Measurements from ENCODE around the gene AP1S2.

DNA sequence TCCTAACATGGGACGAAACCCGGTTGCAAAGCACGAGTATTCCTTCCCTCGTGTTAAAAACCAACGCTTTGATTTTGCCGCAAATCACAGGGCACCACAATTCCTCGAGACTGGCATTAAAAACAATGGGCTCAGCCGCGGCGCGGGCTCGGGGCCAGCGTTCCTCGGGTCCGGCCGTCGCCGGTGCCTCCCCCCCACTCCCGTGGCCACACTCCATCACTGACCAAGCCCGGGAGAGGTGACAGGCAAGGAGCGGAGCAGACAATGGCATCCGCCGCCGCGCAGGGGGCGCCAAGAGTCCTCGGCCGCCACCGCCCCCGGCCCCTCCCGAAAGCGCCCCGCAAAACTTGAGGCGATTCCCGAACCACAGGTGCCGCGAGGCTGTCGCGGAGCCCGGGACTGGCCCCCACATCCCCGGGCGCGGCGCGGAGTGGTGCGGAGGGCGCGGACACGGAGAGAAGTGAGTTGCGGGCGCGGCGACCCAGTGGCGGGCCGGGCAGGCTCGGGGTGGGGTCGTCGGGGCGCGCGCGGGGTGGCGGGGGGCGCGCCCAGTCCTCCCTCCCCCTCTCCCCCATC, 445 bp downstream of the AP1S2 start:
- TF ChIP-seq CTCF (IDR thresholded peaks at IDR 0.05): no peak
- no peak for TF ChIP-seq POLR2AphosphoS5 (IDR thresholded peaks at IDR 0.05; ENCODE audit: insufficient read depth in 1 of 2, low read depth in 1 of 2)

Data from vagina (tissue), 2 donors.